ENCODE data around the gene AGAP2.

- no peak for TF ChIP-seq CTCF (IDR thresholded peaks at IDR 0.05)
- no peak for TF ChIP-seq POLR2A (IDR thresholded peaks at IDR 0.05)
Measured at GRCh38 chr12:57697076-57697475, 41.5 kb downstream of the AGAP2 start.
